ENCODE measurements around the gene KLK6.

DNA sequence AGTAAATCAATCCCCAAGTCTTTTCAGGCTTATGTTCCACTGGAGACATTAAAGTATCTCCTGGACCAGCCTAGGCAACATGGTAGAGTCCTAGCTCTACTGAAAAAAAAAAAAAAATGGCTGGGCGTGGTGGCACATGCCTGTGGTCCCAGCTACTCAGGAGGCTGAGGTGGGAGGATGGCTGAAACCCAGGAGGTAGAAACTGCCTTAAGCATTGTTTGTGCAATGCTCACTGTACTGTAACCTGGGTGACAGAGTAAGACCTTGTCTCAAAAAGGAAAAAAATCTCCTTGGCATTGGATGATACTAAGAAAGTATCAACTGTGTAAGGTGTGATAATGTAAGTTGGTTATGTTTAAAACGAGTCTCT is 23.3 kb upstream of the KLK6 start:
- TF ChIP-seq SRSF9 (IDR thresholded peaks at IDR 0.05; ENCODE audit: borderline replicate concordance, insufficient read depth, low read depth, low read length, poor library complexity, severe bottlenecking) (no peak), SIN3A (IDR thresholded peaks at IDR 0.05; ENCODE audit: borderline replicate concordance, low read depth, low read length) (no peak)

Data from HepG2 (cell line).